Upper lobe of left lung (tissue), 4 donors: ENCODE data around the gene LPAR2.

Source experiments
- CTCF ChIP-seq, 6 experiments: fragments of 450-650 bp in 4 of 6; fragments of 200-600 bp in 2 of 6; sonication (generic) in 2 of 6; IDR thresholded peaks; one replicate each; pipeline ENCODE4 v1.5.1; 2016 to 2019; ENCODE audit warnings: antibody characterized with exemption in 6 of 6
- POLR2A ChIP-seq, 4 donors: fragments of 450-650 bp; IDR thresholded peaks; one replicate each; pipeline ENCODE4 v1.5.1; 2016 to 2017; ENCODE audit warnings: antibody characterized with exemption in 4 of 4, mild to moderate bottlenecking in 2 of 4

GRCh38 chr19:19654441-19654840 is 26.4 kb upstream of the LPAR2 start:
- no peak for TF ChIP-seq CTCF (IDR thresholded peaks at IDR 0.05)
- no peak for TF ChIP-seq POLR2A (IDR thresholded peaks at IDR 0.05)
